ENCODE results near the gene HIVEP3.

DNA sequence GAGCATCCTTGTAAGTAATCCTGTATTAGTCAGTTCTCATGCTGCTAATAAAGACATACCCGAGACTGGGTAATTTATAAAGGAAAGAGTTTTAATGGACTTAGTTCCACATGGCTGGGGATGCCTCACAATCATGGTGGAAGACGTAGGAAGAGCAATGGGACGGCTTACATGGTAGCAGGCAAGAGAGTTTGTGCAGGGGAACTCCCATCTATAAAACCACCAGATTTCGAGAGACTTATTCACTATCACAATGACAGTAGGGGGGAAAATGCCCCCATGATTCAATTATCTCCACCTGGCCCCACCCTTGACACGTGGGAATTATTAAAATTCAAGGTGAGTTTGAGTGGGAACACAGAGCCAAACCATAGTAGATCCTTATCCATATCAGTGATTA, 124.7 kb downstream of the HIVEP3 start:
- TF ChIP-seq, protein P1, sequence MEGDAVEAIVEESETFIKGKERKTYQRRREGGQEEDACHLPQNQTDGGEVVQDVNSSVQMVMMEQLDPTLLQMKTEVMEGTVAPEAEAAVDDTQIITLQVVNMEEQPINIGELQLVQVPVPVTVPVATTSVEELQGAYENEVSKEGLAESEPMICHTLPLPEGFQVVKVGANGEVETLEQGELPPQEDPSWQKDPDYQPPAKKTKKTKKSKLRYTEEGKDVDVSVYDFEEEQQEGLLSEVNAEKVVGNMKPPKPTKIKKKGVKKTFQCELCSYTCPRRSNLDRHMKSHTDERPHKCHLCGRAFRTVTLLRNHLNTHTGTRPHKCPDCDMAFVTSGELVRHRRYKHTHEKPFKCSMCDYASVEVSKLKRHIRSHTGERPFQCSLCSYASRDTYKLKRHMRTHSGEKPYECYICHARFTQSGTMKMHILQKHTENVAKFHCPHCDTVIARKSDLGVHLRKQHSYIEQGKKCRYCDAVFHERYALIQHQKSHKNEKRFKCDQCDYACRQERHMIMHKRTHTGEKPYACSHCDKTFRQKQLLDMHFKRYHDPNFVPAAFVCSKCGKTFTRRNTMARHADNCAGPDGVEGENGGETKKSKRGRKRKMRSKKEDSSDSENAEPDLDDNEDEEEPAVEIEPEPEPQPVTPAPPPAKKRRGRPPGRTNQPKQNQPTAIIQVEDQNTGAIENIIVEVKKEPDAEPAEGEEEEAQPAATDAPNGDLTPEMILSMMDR (IDR thresholded peaks at IDR 0.05; ENCODE audit: insufficient read depth, low read length) = no peak
- no peak for TF ChIP-seq POLR2AphosphoS5 (IDR thresholded peaks at IDR 0.05; ENCODE audit: low read depth)
